ENCODE measurements around the gene ACTL7B.
"Not testable (repeated sequence)": the region's sequence is repeated elsewhere in the genome, so short reads cannot be mapped to it uniquely, and the experiment has no call there.

ACTL7B gene

GRCh38 chr9:108842610-108843295 is 13.0 kb downstream of the ACTL7B start:
- no peak for DNase-seq

DNA sequence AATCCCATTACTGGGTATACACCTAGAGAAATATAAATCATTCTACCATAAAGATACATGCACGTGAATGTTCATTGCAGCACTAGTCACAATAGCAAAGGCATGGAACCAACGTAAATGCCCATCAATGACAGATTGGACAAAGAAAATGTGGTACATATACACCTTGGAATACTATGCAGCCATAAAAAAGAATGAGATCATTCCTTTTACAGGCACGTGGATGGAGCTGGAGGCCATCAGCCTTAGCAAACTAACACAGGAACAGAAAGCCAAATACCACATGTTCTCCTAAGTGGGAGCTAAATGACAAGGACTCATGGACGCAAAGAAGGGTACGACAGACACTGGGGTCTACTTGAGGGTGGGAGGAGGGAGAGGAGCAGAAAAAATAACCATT is 16.2 kb downstream of the ACTL7B start:
- DNase-seq, result not testable (repeated sequence)

DNA sequence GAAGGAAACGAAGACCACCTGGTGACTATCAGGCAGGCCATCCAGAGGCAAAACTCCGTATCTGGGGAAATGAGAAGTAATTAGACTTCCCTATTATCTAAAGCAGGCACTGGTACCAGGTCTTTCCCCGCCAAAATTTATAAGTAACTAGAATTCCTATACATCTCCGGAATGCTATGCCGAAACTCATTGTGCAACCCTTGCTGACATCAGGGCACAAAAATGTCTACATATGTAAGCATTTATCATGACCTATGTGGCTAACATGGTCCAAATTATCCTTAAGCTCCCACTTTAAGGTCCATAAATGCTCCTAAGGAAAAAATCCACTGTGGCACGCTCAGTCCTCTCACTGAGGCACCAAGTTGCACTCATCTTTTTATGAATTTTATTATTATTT is 17.8 kb downstream of the ACTL7B start:
- no peak for DNase-seq

GRCh38 chr9:108837530-108837929 is 18.3 kb downstream of the ACTL7B start:
- no peak for DNase-seq

DNA sequence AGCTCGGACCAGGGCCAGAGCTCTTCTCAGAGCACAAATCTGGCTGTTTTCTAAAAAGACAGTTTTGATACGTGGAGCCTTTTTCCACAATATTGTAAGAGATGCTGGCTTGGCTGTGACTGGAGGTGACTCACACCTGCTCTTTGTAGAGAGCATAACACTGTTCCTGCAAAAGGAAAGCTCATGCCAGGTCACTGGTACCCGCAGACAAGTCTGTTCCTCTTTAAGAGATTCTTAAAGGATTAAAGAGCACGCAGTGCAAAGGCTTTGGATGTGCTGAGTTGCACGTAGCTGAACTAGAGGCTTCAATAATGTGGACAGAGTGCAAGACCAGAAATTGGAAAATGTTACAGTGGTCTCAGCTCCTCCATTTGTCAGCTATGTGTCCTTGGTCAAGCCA is 19.0 kb downstream of the ACTL7B start:
- no peak for DNase-seq

DNA sequence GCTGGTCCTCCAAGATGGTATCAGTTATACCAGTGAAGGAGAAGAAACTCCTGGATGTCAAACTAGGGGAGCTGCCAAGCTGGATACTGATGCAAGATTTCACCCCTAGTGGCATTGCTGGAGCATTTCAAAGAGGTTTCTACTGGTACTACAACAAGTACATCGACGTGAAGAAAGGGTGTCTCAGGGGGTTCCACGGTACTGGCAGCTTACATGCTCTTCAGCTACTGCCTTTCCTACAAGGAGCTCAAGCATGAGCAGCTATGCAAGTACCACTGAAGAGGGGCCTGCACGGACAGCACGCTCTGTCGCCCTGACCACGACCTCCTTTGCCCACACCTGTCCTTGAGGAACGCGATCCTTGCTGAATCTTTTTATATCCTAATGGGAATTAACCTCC is 19.5 kb downstream of the ACTL7B start:
- DNase-seq, result no peak

- no peak for DNase-seq
Observed at GRCh38 chr9:108835831-108836230, 20.0 kb downstream of the ACTL7B start.

- DNase-seq, result no peak
Observed at GRCh38 chr9:108834959-108835665, 20.7 kb downstream of the ACTL7B start.

GRCh38 chr9:108832179-108832500 is 23.6 kb downstream of the ACTL7B start:
- DNase-seq, result no peak

GRCh38 chr9:108831496-108832178 is 24.1 kb downstream of the ACTL7B start:
- no peak for DNase-seq

GRCh38 chr9:108830272-108830671 is 25.5 kb downstream of the ACTL7B start:
- no peak for DNase-seq

GRCh38 chr9:108823829-108824228 is 32.0 kb downstream of the ACTL7B start:
- no peak for DNase-seq

DNA sequence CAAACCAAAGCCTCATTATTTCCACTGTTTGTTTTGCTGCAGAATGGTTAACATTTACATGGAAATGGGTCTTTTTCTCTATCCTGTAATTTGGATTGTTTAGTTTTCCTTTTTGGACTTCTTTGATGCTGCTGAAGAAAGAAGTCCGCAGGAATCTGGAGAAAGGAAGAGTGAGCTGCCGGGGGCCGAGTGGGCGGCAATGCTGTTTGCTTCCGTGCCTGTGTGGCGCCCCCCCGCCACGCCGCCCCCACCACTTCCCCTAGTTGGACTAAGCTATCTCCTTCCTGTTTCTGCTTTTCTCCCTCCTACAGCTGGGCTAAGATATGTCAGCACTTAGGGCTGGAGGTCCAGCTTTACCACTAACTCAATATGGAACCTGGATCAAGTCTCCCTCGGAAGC is 39.7 kb downstream of the ACTL7B start:
- no peak for DNase-seq

- DNase-seq, result no peak
Observed at GRCh38 chr9:108815156-108815555, 40.6 kb downstream of the ACTL7B start.

DNA sequence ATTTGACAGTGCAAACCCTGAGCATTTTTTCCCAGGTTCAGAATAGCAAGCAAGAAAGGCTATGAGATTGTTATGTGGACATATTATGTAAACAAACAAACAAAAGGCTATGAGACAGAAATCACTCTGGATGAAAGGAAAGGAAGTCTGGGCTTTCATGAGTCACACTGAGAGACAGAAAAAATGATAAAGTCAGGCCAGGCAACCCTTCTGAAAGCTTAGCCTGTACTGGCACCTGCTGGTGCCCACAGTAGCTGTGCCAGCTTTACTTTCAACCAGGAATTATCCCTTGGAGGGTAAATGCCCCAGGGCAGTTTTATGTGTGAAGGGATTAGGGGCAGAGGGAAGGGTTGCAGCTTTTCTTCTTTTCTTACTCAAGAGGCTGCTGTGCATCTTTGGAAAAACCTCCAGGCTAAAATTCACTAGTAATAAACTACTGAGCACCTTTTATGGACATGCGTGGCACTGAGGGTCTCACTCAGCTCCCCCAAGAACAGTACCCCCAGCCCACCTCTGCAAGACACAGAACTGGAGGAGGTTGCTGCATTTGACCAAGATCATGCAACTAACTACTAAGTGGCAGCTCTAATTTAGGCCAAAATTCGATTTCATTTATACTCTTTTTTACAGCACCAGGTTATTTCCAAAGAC is 41.7 kb downstream of the ACTL7B start:
- no peak for DNase-seq

DNA sequence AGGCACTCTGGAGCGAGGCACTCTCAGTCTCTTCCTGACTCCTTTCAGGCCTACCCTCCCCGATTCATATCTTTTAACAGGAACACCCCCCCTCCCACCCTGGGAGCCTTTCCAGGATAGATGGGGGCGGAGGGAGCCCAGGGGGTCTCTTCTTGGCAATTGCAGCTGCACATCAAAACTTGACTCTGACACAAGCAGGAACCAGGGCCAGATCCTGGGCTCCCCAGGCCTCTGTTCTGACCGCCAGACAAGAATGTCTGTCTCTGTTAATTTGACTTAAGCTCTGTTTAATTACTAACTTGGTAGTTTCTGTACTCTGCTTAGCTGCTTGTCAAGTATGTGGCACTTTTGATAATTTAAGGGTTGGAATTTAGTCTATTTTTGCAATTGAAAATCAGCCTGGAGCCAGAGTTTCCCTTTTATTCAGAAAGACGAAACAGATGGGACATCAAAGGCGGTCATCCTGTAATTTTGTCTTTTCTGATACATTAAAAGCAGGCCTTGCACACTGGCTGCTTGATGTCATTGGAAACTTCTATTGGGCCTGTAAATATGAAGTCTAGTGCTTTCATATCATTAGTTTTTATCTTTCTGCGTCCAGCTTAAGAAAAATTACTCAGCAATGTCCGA is 43.3 kb downstream of the ACTL7B start:
- no peak for DNase-seq

DNA sequence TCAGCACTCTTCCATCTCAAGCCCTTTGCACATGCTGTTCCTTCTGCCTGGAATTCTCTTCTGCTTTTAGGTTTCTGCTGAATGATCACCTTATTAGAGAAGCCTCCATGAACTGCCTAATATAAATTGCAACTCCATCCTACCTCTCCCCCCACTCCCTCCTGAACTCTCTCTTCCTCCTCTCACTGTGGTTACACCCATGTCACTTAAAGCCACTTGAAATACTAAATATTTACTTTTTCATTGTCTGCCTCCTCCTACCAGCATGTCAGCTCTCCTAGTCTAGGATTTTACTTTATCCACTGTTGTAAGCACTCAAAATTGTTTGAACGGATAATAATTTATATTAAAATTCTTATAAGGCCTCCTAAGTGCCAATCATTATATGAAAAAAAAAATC is 43.8 kb downstream of the ACTL7B start:
- peak; percentile 45 for DNase-seq

- DNase-seq, result no peak
Observed at GRCh38 chr9:108809269-108809668, 46.5 kb downstream of the ACTL7B start.
